Bronchial epithelial cell (primary cell): Measurements from ENCODE around the gene ETNPPL. TPM values are rescaled to one million over a fixed set of nuclear protein-coding genes. Genes with fewer than 3 reads are reported as not detected.

ENCODE experiments used
- DNase-seq: peaks from one replicate; pipeline ENCODE4 v3.0.0-alpha.2; 2010; ENCODE audit warnings: low read depth
- FAIRE-seq: peaks from 2 replicates; lab custom pipeline; 2011; peaks lifted over from hg19 to GRCh38; lab: Jason Lieb, UNC
- H3K27me3 ChIP-seq: 2 replicates; pipeline ENCODE4 v1.5.1; 2011; ENCODE audit warnings: low read length; ENCODE audit not compliant: control insufficient read depth, insufficient read depth
- H3K36me3 ChIP-seq: 2 replicates; pipeline ENCODE4 v1.5.1; 2011; ENCODE audit warnings: low read length; ENCODE audit not compliant: control insufficient read depth, insufficient read depth
- H3K4me3 ChIP-seq: 2 replicates; pipeline ENCODE4 v1.5.1; 2011; ENCODE audit warnings: mild to moderate bottlenecking, low read depth, low read length, control low read depth
- total RNA-seq: library from RNA; depleted of rRNA; stranded (reverse); fragments of >200 nt; gene quantifications from 2 replicates; pipeline ENCODE4 v1.2.1, GENCODE V29; 2014
- TF ChIP-seq, protein P1 (sequence below): IDR thresholded peaks from 2 replicates; pipeline ENCODE4 v1.5.1; 2011; ENCODE audit warnings: mild to moderate bottlenecking, moderate library complexity, low read length, control low read depth, inconsistent platforms; ENCODE audit not compliant: insufficient read depth, severe bottlenecking

ETNPPL gene
- total RNA-seq, 1 donor from 2014 or later: not detected

- TF ChIP-seq, protein P1, sequence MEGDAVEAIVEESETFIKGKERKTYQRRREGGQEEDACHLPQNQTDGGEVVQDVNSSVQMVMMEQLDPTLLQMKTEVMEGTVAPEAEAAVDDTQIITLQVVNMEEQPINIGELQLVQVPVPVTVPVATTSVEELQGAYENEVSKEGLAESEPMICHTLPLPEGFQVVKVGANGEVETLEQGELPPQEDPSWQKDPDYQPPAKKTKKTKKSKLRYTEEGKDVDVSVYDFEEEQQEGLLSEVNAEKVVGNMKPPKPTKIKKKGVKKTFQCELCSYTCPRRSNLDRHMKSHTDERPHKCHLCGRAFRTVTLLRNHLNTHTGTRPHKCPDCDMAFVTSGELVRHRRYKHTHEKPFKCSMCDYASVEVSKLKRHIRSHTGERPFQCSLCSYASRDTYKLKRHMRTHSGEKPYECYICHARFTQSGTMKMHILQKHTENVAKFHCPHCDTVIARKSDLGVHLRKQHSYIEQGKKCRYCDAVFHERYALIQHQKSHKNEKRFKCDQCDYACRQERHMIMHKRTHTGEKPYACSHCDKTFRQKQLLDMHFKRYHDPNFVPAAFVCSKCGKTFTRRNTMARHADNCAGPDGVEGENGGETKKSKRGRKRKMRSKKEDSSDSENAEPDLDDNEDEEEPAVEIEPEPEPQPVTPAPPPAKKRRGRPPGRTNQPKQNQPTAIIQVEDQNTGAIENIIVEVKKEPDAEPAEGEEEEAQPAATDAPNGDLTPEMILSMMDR: no peak
- DNase-seq: no peak
- Histone ChIP-seq H3K27me3 (no peaks in the 10 kb centered on the region), H3K36me3 (no peaks in the 10 kb centered on the region), H3K4me3 (no peak overlapping the region)
- FAIRE-seq: no peak
These were observed 33.3 kb upstream of the ETNPPL start for GRCh38 chr4:108796173-108796572.

DNA sequence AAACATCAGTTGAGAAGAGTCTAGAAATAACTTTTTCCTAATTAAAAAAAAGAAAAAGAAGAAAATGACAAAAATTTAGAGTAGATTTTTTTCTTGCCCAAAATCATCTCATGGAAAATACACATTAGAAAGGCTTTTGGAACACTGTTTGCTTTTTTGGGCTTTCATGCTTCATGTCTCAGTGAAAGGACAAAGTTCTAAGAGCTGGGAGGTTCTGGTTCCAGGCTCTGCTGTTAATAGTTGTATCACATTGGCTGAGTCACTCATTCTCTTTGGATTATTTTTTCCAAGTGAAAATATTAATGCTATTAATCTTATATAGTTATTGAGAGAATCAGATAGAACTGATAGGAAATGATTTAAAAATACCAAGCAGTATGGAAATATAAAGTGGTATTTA is 32.9 kb upstream of the ETNPPL start:
- DNase-seq (no peak), FAIRE-seq (no peak)
- no peak overlapping the region for H3K4me3 ChIP-seq
- TF ChIP-seq, protein P1: no peak
- no peaks in the 10 kb centered on the region for H3K27me3 ChIP-seq
- H3K36me3 ChIP-seq: no peaks in the 10 kb centered on the region

- FAIRE-seq (no peak), DNase-seq (peak; percentile 42)
- H3K36me3 ChIP-seq: no peaks in the 10 kb centered on the region
- no peak overlapping the region for H3K4me3 ChIP-seq
- TF ChIP-seq, protein P1: no peak
- H3K27me3 ChIP-seq: no peaks in the 10 kb centered on the region
These were observed 31.3 kb upstream of the ETNPPL start for GRCh38 chr4:108794136-108794535.

DNA sequence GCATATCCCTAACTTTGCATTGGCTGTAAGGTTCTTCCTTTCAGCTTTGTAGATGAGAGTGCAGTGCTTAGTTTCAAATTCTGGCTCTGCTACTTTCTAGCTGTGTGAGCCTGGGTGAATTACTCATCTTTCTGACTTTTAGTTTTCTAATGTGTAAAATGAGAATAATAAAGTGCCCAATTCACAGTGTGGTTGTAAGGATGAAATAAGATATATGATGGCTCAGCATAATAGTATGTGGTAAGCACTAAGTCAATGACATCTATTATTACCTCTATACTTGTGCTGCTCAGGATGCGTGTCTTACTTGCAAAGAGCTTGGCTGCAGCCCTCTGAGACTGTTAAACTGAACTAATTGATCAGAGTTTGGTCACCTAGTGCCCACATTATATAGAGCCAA is 30.6 kb upstream of the ETNPPL start:
- TF ChIP-seq, protein P1: no peak
- Histone ChIP-seq H3K4me3 (no peak overlapping the region), H3K36me3 (no peaks in the 10 kb centered on the region), H3K27me3 (no peaks in the 10 kb centered on the region)
- FAIRE-seq: no peak
- peak; percentile 12 for DNase-seq

- no peak overlapping the region for H3K4me3 ChIP-seq
- H3K27me3 ChIP-seq: no peaks in the 10 kb centered on the region
- no peaks in the 10 kb centered on the region for H3K36me3 ChIP-seq
- FAIRE-seq (no peak), DNase-seq (no peak)
- TF ChIP-seq, protein P1: no peak
These were observed 25.9 kb upstream of the ETNPPL start for GRCh38 chr4:108788731-108789130.

- no peak for FAIRE-seq
- TF ChIP-seq, protein P1: no peak
These were observed 24.9 kb upstream of the ETNPPL start for GRCh38 chr4:108787724-108788123.

More at GRCh38 chr4:108787724-108788123, 24.9 kb upstream of the ETNPPL start:
- DNase-seq: no peak
- Histone ChIP-seq H3K4me3 (no peak overlapping the region), H3K27me3 (no peaks in the 10 kb centered on the region), H3K36me3 (no peaks in the 10 kb centered on the region)
